Smooth muscle cell (in vitro differentiated cells): ENCODE results near the gene PNPLA2. TPM values are rescaled to one million over a fixed set of nuclear protein-coding genes. Genes with fewer than 3 reads are reported as not detected.

ENCODE experiments used
- DNase-seq: peaks from one replicate; lab custom pipeline; 2025; ENCODE audit not compliant: unreplicated experiment; lab: John Stamatoyannopoulos, UW
- H2AFZ ChIP-seq: fragments of 200-600 bp; sonication (generic); 2 replicates; pipeline ENCODE4 v1.6.0; 2016; ENCODE audit warnings: antibody characterized with exemption, low read depth, mild to moderate bottlenecking
- H3F3A ChIP-seq: fragments of 200-600 bp; sonication (generic); 2 replicates; pipeline ENCODE4 v1.6.0; 2017; ENCODE audit warnings: antibody characterized with exemption, low read depth
- H3K27ac ChIP-seq: fragments of 200-600 bp; sonication (generic); 2 replicates; pipeline ENCODE4 v1.5.1; 2016; ENCODE audit warnings: low read depth, mild to moderate bottlenecking
- H3K27me3 ChIP-seq: fragments of 200-600 bp; sonication (generic); 2 replicates; pipeline ENCODE4 v1.6.1; 2016; ENCODE audit warnings: low read depth, mild to moderate bottlenecking
- H3K36me3 ChIP-seq: fragments of 200-600 bp; sonication (generic); 2 replicates; pipeline ENCODE4 v1.5.1; 2016; ENCODE audit warnings: low read depth
- H3K4me1 ChIP-seq: fragments of 200-600 bp; sonication (generic); 2 replicates; pipeline ENCODE4 v1.5.1; 2016; ENCODE audit warnings: low read depth
- H3K4me2 ChIP-seq: fragments of 200-600 bp; sonication (generic); 2 replicates; pipeline ENCODE4 v1.6.0; 2016; ENCODE audit warnings: mild to moderate bottlenecking
- H3K4me3 ChIP-seq: fragments of 200-600 bp; sonication (generic); 2 replicates; pipeline ENCODE4 v1.5.1; 2016; ENCODE audit warnings: mild to moderate bottlenecking
- H3K79me2 ChIP-seq: fragments of 200-600 bp; sonication (generic); 2 replicates; pipeline ENCODE4 v1.6.0; 2016; ENCODE audit warnings: low read depth, mild to moderate bottlenecking
- H3K9ac ChIP-seq: fragments of 200-600 bp; sonication (generic); 2 replicates; pipeline ENCODE4 v1.6.0; 2016; ENCODE audit warnings: low read depth
- H3K9me3 ChIP-seq: fragments of 200-600 bp; sonication (generic); replicated peaks from 2 replicates; pipeline ENCODE4 v1.5.1; 2016; ENCODE audit warnings: low read depth
- H4K20me1 ChIP-seq: fragments of 200-600 bp; sonication (generic); 2 replicates; pipeline ENCODE4 v1.6.0; 2016; ENCODE audit warnings: low read depth
- CTCF ChIP-seq: fragments of 200-600 bp; sonication (generic); IDR thresholded peaks from 2 replicates; pipeline ENCODE4 v1.5.1; 2017; ENCODE audit warnings: borderline replicate concordance, mild to moderate bottlenecking, antibody characterized with exemption; ENCODE audit not compliant: insufficient read depth, poor library complexity, severe bottlenecking
- WGBS: methylation state at CpG from one replicate; pipeline ENCODE4 v1.1.7; 2016; ENCODE audit warnings: low lambda C conversion rate; 5-methylcytosine and 5-hydroxymethylcytosine counted together
- polyA plus RNA-seq: library from polyadenylated mRNA; unstranded; fragments of >200 nt; fragmentation: Nextera tagmentation; extraction: Ambion mirVana; gene quantifications from 2 replicates; pipeline ENCODE4 v1.2.1, GENCODE V29; 2016
- total RNA-seq: library from RNA; depleted of rRNA; stranded (reverse); fragments of >200 nt; gene quantifications from 2 replicates; pipeline ENCODE4 v1.2.3, GENCODE V29; 2014

Gene PNPLA2
- total and polyA plus RNA-seq, 2 experiments from 2014 or later: 12.4 to 26.4 TPM

- no peak for TF ChIP-seq CTCF
- H3F3A ChIP-seq: peaks cover 23% of the 10 kb centered on the region
- no peak overlapping the region for H3K4me3 ChIP-seq
- H3K27ac ChIP-seq: no peak overlapping the region
- H3K79me2 ChIP-seq: peaks cover 48% of the 10 kb centered on the region
- no peaks in the 10 kb centered on the region for H3K27me3 ChIP-seq
- H4K20me1 ChIP-seq: peaks cover 84% of the 10 kb centered on the region
- H3K4me1 ChIP-seq: peaks cover 14% of the 10 kb centered on the region
- H3K9me3 ChIP-seq: no peaks in the 10 kb centered on the region
- H3K9ac ChIP-seq: no peak overlapping the region
- no peak for DNase-seq
- H3K4me2 ChIP-seq: no peak overlapping the region
- no peak overlapping the region for H2AFZ ChIP-seq
- no peaks in the 10 kb centered on the region for H3K36me3 ChIP-seq
- WGBS: 94% methylated on average over 20 of the region's 22 CpGs
Observed at GRCh38 chr11:837189-837989, 18.7 kb downstream of the PNPLA2 start.

- Histone ChIP-seq H3K27ac (no peak overlapping the region), H4K20me1 (peaks cover 84% of the 10 kb centered on the region), H3K36me3 (no peaks in the 10 kb centered on the region), H3K4me2 (no peak overlapping the region), H3K79me2 (peaks cover 49% of the 10 kb centered on the region), H3K4me3 (no peak overlapping the region), H2AFZ (no peak overlapping the region), H3K27me3 (no peaks in the 10 kb centered on the region), H3K4me1 (peaks cover 12% of the 10 kb centered on the region), H3K9me3 (no peaks in the 10 kb centered on the region), H3K9ac (no peak overlapping the region), H3F3A (peaks cover 23% of the 10 kb centered on the region)
- TF ChIP-seq CTCF: no peak
- DNase-seq: no peak
- WGBS: 84% methylated on average over 8 of the region's 8 CpGs
Observed at GRCh38 chr11:837990-838307, 19.2 kb downstream of the PNPLA2 start.

GRCh38 chr11:838441-839279 lies 19.9 kb downstream of the PNPLA2 start:
- no peaks in the 10 kb centered on the region for H3K9me3 ChIP-seq
- WGBS: 68% methylated on average over 14 of the region's 17 CpGs
- H3K4me2 ChIP-seq: no peak overlapping the region
- peaks cover 43% of the 10 kb centered on the region for H3K79me2 ChIP-seq
- no peaks in the 10 kb centered on the region for H3K36me3 ChIP-seq
- TF ChIP-seq CTCF: no peak
- no peak overlapping the region for H3K9ac ChIP-seq
- H3K27me3 ChIP-seq: no peaks in the 10 kb centered on the region
- no peak overlapping the region for H2AFZ ChIP-seq
- peaks cover 83% of the 10 kb centered on the region for H4K20me1 ChIP-seq
- no peak overlapping the region for H3K4me3 ChIP-seq
- H3F3A ChIP-seq: peaks cover 23% of the 10 kb centered on the region
- no peak for DNase-seq
- no peak overlapping the region for H3K27ac ChIP-seq
- H3K4me1 ChIP-seq: peaks cover 14% of the 10 kb centered on the region
